ENCODE results near the gene LAMB4. TPM values are rescaled to one million over a fixed set of nuclear protein-coding genes. Genes with fewer than 3 reads are reported as not detected.

The LAMB4 gene
- total RNA-seq, 4 donors from 2014 or later, result 0.15 to 8.1 (median 1.7) TPM

DNA sequence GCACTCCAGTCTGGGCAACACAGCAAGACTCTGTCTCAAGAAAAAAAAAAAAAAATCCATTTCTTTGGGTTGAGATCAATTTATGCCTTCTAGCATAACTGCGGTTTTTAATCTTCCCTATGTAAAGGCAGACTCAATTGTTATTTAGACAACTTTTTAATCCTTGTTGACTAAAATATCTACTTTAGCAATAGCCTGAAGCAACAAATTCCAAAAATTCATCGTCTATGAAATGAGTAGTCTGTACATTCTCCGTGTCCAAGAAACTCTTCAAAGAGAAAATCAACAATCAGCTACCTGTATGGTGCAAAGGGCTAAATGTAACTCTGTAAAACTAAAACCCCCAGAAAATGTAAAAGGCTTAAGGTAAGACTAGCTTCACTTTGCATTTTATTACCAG is 150.0 kb downstream of the LAMB4 start:
- Histone ChIP-seq H3K27ac (no peak overlapping the region), H3K36me3 (peaks cover 16% of the 10 kb centered on the region in 2 donors), H3K4me1 (peaks cover 0 to 5% of the 10 kb centered on the region in 2 donors), H3K4me3 (replicated peaks in 1 of 3) (no peak overlapping the region), H3K27me3 (no peaks in the 10 kb centered on the region), H3K9me3 (no peaks in the 10 kb centered on the region)
- 94% methylated on average over 3 of the region's 3 CpGs for WGBS, 2 donors
- DNase-seq, result no peak
- intact Hi-C loops (cut with DNase I), result loop anchor here (10.0 kb wide), 1 partner anchor 165 kb away; no protein-coding TSS in a partner anchor
- TF ChIP-seq POLR2A (IDR thresholded peaks at IDR 0.05), result no peak
- TF ChIP-seq CTCF (IDR thresholded peaks at IDR 0.05), result no peak

- intact Hi-C loops (cut with DNase I), result no loop called here
- Histone ChIP-seq H3K36me3 (peaks cover 23 to 25% of the 10 kb centered on the region in 2 donors), H3K27ac (no peak overlapping the region)
These were observed 151.2 kb downstream of the LAMB4 start for GRCh38 chr7:107978815-107979408.

GRCh38 chr7:107977048-107977447 is 153.1 kb downstream of the LAMB4 start:
- Histone ChIP-seq H3K4me3 (replicated peaks in 1 of 3) (no peak overlapping the region), H3K9me3 (no peaks in the 10 kb centered on the region), H3K4me1 (peaks cover 0 to 8% of the 10 kb centered on the region in 2 donors), H3K27ac (no peak overlapping the region), H3K36me3 (peaks cover 25 to 28% of the 10 kb centered on the region in 2 donors), H3K27me3 (no peaks in the 10 kb centered on the region)
- 85 to 87% methylated on average over 4 of the region's 4 CpGs for WGBS, 2 donors
- intact Hi-C loops (cut with DNase I), result no loop called here
- no peak for DNase-seq
- no peak for TF ChIP-seq CTCF (IDR thresholded peaks at IDR 0.05)
- TF ChIP-seq POLR2A (IDR thresholded peaks at IDR 0.05), result no peak

More at GRCh38 chr7:107978815-107979408, 151.2 kb downstream of the LAMB4 start:
- 94 to 95% methylated on average over 5 of the region's 5 CpGs for WGBS, 2 donors
- no peak for DNase-seq
- Histone ChIP-seq H3K9me3 (no peaks in the 10 kb centered on the region), H3K4me3 (replicated peaks in 1 of 3) (no peak overlapping the region), H3K4me1 (peaks cover 0 to 5% of the 10 kb centered on the region in 2 donors), H3K27me3 (no peaks in the 10 kb centered on the region)
- TF ChIP-seq CTCF (IDR thresholded peaks at IDR 0.05) (no peak), POLR2A (IDR thresholded peaks at IDR 0.05) (no peak)

- WGBS, 2 donors, result 91 to 96% methylated on average over 1 of the region's 1 CpG
- Histone ChIP-seq H3K4me1 (peaks cover 0 to 8% of the 10 kb centered on the region in 2 donors), H3K9me3 (no peaks in the 10 kb centered on the region), H3K27ac (no peak overlapping the region), H3K4me3 (replicated peaks in 1 of 3) (no peak overlapping the region), H3K36me3 (peaks cover 27 to 28% of the 10 kb centered on the region in 2 donors), H3K27me3 (no peaks in the 10 kb centered on the region)
- intact Hi-C loops (cut with DNase I), result no loop called here
- TF ChIP-seq CTCF (IDR thresholded peaks at IDR 0.05) (no peak), POLR2A (IDR thresholded peaks at IDR 0.05) (no peak)
- DNase-seq, result no peak
These were observed 153.5 kb downstream of the LAMB4 start for GRCh38 chr7:107976620-107977019.

GRCh38 chr7:107975394-107976013 is 154.7 kb downstream of the LAMB4 start:
- Histone ChIP-seq H3K36me3 (peaks cover 27 to 28% of the 10 kb centered on the region in 2 donors), H3K4me3 (replicated peaks in 1 of 3) (no peak overlapping the region), H3K27me3 (no peaks in the 10 kb centered on the region), H3K9me3 (no peaks in the 10 kb centered on the region), H3K27ac (no peak overlapping the region), H3K4me1 (peaks cover 0 to 8% of the 10 kb centered on the region in 2 donors)
- intact Hi-C loops (cut with DNase I), result no loop called here
- WGBS, 2 donors, result 95% methylated on average over 13 of the region's 13 CpGs
- TF ChIP-seq POLR2A (IDR thresholded peaks at IDR 0.05) (no peak), CTCF (IDR thresholded peaks at IDR 0.05) (no peak)
- DNase-seq, result no peak
